ENCODE measurements around the gene MTOR.

MTOR gene

GRCh38 chr1:11147197-11147770 is 115.1 kb downstream of the MTOR start:
- DNase-seq (ENCODE audit: low read depth in 1 of 2, low spot score in 1 of 2), result no peak
- Histone ChIP-seq H3K4me3 (replicated peaks; ENCODE audit: insufficient read depth, low read length) (no peak overlapping the region), H3K27ac (replicated peaks) (no peak overlapping the region), H3K27me3 (ENCODE audit: insufficient read depth, poor library complexity, severe bottlenecking) (no peaks in the 10 kb centered on the region)
- TF ChIP-seq SPI1 (IDR thresholded peaks at IDR 0.05; ENCODE audit: borderline replicate concordance, low read depth) (no peak), POLR2AphosphoS5 (IDR thresholded peaks at IDR 0.05; ENCODE audit: low read depth) (no peak), CTCF (IDR thresholded peaks at IDR 0.05; ENCODE audit: insufficient read depth, low read length) (no peak), GABPA (IDR thresholded peaks at IDR 0.05; ENCODE audit: low read depth) (no peak), REST (IDR thresholded peaks at IDR 0.05; ENCODE audit: insufficient replicate concordance, low read depth) (no peak)

GRCh38 chr1:11145741-11146140 is 116.6 kb downstream of the MTOR start:
- no peak for TF ChIP-seq REST (IDR thresholded peaks at IDR 0.05; ENCODE audit: insufficient replicate concordance, low read depth)
- no peak for TF ChIP-seq GABPA (IDR thresholded peaks at IDR 0.05; ENCODE audit: low read depth)
- TF ChIP-seq CTCF (IDR thresholded peaks at IDR 0.05; ENCODE audit: insufficient read depth, low read length), result no peak
- DNase-seq (ENCODE audit: low read depth in 1 of 2, low spot score in 1 of 2), result no peak
- Histone ChIP-seq H3K27ac (replicated peaks) (no peak overlapping the region), H3K4me3 (replicated peaks; ENCODE audit: insufficient read depth, low read length) (no peak overlapping the region), H3K27me3 (ENCODE audit: insufficient read depth, poor library complexity, severe bottlenecking) (no peaks in the 10 kb centered on the region)

GRCh38 chr1:11144570-11145256 is 117.6 kb downstream of the MTOR start:
- Histone ChIP-seq H3K27ac (replicated peaks) (no peak overlapping the region), H3K27me3 (ENCODE audit: insufficient read depth, poor library complexity, severe bottlenecking) (no peaks in the 10 kb centered on the region), H3K4me3 (replicated peaks; ENCODE audit: insufficient read depth, low read length) (no peak overlapping the region)
- no peak for TF ChIP-seq GABPA (IDR thresholded peaks at IDR 0.05; ENCODE audit: low read depth)
- no peak for TF ChIP-seq POLR2AphosphoS5 (IDR thresholded peaks at IDR 0.05; ENCODE audit: low read depth)
- TF ChIP-seq CTCF (IDR thresholded peaks at IDR 0.05; ENCODE audit: insufficient read depth, low read length), result no peak
- TF ChIP-seq REST (IDR thresholded peaks at IDR 0.05; ENCODE audit: insufficient replicate concordance, low read depth), result no peak
- TF ChIP-seq SPI1 (IDR thresholded peaks at IDR 0.05; ENCODE audit: borderline replicate concordance, low read depth), result no peak
- no peak for DNase-seq (ENCODE audit: low read depth in 1 of 2, low spot score in 1 of 2)
